AG09319 (cell line): ENCODE measurements around the gene UTP25.

ENCODE experiments used
- DNase-seq: peaks from one replicate; pipeline ENCODE4 v3.0.0-alpha.2; 2010; ENCODE audit warnings: low read depth; ENCODE audit errors: extremely low read depth
- TF ChIP-seq, protein P1 (sequence below): IDR thresholded peaks from 2 replicates; pipeline ENCODE4 v1.5.1; 2011; ENCODE audit warnings: low read depth, mild to moderate bottlenecking, inconsistent platforms, low read length, moderate library complexity

Gene UTP25, protein sequence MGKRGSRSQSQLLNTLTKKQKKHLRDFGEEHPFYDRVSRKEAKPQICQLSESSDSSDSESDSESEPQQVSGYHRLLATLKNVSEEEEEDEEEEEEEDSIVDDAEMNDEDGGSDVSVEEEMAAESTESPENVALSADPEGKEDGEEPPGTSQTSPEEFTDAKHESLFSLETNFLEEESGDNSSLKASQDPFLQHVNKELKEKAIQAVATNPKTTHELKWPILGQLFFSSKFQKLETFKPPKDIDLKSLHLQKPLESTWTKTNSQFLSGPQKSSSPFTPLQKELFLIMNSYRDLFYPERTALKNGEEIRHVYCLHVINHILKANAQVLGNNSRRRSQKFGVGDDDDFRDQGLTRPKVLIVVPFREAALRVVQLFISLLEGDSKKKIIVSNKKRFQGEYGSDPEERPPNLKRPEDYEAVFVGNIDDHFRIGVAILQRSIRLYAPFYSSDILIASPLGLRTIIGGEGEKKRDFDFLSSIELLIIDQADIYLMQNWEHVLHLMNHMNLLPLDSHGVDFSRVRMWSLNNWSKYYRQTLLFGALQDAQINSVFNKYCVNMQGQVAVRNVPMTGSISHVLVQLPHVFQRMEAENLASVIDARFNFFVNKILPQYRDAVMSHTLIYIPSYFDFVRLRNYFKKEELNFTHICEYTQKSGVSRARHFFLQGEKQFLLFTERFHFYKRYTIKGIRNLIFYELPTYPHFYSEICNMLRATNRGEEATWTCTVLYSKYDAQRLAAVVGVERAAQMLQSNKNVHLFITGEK

DNA sequence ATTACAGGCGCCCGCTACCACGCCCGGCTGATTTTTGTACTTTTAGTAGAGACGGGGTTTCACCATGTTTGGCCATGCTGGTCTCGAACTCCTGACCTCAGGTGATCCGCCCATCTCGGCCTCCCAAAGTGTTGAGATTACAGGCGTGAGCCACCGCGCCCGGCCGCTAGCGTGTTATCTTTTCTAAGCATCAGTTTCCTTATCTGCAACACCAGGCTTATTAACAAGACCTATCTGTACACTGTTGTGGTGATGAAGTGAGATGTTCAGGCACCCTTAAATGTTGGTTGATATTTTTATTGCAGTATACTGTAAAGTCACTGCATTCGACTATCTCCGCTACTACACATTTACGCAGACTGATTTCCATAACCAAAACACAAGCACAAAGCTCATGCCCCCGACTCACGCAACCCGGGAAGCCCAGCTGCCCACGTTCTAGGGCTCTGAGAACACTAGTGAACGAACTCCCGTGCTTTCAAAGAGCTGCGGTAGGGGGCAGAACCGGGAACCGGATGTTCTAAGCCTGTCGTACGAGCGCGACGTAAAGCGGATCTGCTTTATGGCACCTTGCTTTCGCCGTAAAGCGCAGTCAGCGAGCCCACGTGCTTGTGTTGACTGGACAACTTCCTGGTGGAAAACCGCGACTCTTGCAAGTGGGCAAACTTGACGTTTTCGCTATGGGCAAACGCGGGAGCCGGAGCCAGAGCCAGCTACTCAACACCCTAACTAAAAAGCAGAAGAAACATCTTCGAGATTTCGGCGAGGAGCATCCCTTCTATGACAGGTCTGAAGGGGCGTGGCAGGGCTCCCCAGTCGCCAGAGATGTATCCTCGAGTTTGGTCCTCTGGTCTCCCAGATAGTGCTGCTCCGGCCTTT, at the start of gene UTP25:
Gene UTP25 (plus strand): TSS at position 589 of the 879 bp plus-strand sequence. CDS start 92 bp downstream, at position 681.
- TF ChIP-seq, protein P1, sequence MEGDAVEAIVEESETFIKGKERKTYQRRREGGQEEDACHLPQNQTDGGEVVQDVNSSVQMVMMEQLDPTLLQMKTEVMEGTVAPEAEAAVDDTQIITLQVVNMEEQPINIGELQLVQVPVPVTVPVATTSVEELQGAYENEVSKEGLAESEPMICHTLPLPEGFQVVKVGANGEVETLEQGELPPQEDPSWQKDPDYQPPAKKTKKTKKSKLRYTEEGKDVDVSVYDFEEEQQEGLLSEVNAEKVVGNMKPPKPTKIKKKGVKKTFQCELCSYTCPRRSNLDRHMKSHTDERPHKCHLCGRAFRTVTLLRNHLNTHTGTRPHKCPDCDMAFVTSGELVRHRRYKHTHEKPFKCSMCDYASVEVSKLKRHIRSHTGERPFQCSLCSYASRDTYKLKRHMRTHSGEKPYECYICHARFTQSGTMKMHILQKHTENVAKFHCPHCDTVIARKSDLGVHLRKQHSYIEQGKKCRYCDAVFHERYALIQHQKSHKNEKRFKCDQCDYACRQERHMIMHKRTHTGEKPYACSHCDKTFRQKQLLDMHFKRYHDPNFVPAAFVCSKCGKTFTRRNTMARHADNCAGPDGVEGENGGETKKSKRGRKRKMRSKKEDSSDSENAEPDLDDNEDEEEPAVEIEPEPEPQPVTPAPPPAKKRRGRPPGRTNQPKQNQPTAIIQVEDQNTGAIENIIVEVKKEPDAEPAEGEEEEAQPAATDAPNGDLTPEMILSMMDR = peak; percentile 81
- DNase-seq = peak; percentile 91

- no peak for DNase-seq
- TF ChIP-seq, protein P1 = no peak
Measured at GRCh38 chr1:209778102-209778501, 49.7 kb upstream of the UTP25 start.

DNA sequence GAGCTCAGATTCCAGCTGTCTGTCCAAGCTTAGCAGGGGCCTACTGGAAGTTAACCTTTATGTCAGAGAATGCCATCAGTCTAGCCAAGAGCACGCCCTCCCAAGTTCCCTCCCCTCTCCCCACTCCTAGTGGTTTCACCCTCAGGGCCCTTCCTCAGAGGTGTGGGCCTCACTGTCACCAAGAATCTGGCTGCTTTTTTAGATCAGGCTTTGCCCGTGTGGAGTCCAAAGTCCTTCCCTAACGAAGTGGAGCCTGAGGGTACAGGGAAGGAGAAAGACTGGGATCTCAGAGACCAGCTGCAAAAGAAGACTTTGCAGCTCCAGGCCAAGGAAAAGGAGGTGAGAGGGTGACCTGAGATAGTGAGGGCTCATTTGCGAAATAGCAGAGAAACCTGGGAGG, 47.5 kb upstream of the UTP25 start:
- TF ChIP-seq, protein P1 = no peak
- no peak for DNase-seq

GRCh38 chr1:209783386-209783785, 44.4 kb upstream of the UTP25 start:
- TF ChIP-seq, protein P1 = no peak
- no peak for DNase-seq

- TF ChIP-seq, protein P1 = no peak
- DNase-seq = peak; percentile 94
Measured at GRCh38 chr1:209784265-209785169, 43.3 kb upstream of the UTP25 start, which contains the start of gene C1orf74. C1orf74 (minus strand) TSS chr1:209784559; CDS start chr1:209783634, 925 bp downstream.

- TF ChIP-seq, protein P1 = no peak
- DNase-seq = no peak
Measured at GRCh38 chr1:209785592-209785991, 42.2 kb upstream of the UTP25 start.
